HG03575 (cell line): Measurements from ENCODE around the gene NELFE.
"Not testable (repeated sequence)": the region's sequence is repeated elsewhere in the genome, so short reads cannot be mapped to it uniquely, and the experiment has no call there.

Source experiments
- ATAC-seq: cut with Tn5 transposase; IDR thresholded peaks from one replicate; pipeline ENCODE4 v1.9.1; 2021; ENCODE audit not compliant: unreplicated experiment, insufficient number of reproducible peaks, low FRiP score; ENCODE audit errors: extremely low read depth

Gene NELFE

DNA sequence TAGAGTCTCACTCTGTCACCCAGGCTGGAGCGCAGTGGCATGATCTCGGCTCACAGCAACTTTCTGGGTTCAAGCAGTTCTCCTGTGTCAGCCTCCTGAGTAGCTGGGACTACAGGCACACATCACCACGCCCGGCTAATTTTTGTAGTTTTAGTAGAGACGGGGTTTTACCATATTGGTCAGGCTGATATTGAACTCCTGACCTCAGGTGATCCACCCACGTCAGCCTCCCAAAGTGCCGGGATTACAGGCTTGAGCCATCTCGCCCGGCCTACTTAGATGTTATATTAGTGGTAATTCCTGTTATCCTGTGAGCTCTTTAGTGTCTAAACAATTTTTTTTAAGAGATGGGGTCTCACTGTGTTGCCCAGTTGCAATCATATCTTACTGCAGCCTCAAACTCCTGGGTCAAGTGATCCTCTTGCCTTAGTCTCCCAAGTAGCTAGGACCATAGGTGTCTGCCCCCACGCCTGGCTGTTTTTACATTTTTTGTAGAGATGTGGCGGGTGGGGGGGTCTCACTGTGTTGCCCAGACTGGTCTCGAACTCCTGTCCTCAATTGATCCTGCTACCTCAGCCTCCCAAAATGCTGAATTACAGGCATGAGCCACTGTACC lies 19.2 kb upstream of the NELFE start:
- ATAC-seq: no peak

DNA sequence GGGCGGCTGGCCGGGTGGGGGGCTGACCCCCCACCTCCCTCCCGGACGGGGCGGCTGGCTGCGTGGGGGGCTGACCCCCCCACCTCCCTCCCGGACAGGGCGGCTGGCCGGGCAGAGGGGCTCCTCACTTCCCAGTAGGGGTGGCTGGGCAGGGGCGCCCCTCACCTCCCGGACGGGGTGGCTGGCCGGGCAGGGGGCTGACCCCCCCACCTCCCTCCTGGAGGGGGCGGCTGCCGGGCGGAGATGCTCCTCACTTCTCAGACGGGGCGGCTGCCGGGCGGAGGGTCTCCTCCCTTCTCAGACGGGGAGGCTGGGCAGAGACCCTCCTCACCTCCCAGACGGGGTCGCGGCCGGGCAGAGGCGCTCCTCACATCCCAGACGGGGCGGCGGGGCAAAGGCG lies 17.3 kb upstream of the NELFE start:
- not testable (repeated sequence) for ATAC-seq

DNA sequence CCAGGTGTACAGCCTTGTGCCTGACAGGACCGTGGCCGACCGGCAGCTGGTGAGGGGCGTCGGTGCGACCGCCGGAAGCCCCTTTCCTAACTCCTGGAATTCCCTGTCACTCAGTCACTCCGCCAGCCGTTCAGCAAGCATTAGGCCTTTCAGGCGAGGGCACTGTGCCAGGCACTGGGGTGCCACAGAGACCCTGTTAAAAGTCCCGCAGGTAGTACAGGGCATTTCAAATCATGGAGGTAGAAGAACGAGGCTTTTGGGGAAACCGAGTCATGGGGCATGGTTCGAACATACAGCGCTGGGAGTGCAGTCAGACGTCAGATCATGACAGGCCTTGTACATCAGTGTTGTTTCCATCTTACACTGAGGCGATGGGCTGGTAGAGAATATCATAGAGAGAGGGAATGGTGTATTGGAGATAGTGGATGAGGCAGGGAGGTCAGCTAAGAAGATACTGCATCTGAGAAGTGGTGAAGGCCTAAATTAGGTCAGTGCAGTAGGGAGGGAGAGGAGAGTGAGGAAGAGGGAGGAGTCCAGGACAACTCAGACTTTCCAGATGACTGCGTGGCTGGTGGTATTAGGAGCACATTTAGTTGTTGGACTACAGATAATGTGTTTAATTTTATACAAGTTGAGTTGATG lies 14.1 kb upstream of the NELFE start:
- ATAC-seq: no peak

DNA sequence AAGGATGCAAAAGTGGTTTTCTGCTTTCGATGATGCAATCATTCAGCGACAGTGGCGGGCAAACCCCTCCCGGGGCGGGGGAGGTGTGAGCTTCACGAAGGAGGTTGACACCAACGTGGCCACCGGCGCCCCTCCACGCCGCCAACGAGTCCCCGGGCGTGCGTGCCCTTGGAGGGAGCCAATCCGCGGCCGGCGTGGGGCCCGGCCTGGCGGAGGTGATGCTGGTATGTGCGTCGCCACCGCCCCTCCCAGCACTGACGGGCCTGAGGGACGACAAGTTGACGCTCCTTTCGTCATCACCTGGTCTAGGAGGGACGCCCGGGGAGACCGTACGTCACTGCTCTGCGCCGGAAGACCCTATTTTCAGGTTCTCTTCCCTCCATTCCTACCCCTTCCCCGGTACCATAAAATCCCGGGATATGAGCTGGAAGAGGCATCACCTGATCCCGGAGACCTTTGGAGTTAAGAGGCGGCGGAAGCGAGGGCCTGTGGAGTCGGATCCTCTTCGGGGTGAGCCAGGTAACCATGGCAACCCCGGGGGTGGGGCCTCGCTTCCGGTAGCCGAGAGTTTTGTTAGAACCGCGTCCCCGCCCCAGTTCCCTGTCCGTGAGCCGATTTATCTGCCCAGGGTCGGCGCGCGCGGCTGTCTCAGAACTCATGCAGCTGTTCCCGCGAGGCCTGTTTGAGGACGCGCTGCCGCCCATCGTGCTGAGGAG lies 13.4 kb upstream of the NELFE start, which contains the start of gene DXO:
TSS of gene DXO (minus strand) at position 146 of the 716 bp plus-strand sequence. CDS start 463 bp downstream, outside the sequence.
- ATAC-seq: peak; percentile 50

DNA sequence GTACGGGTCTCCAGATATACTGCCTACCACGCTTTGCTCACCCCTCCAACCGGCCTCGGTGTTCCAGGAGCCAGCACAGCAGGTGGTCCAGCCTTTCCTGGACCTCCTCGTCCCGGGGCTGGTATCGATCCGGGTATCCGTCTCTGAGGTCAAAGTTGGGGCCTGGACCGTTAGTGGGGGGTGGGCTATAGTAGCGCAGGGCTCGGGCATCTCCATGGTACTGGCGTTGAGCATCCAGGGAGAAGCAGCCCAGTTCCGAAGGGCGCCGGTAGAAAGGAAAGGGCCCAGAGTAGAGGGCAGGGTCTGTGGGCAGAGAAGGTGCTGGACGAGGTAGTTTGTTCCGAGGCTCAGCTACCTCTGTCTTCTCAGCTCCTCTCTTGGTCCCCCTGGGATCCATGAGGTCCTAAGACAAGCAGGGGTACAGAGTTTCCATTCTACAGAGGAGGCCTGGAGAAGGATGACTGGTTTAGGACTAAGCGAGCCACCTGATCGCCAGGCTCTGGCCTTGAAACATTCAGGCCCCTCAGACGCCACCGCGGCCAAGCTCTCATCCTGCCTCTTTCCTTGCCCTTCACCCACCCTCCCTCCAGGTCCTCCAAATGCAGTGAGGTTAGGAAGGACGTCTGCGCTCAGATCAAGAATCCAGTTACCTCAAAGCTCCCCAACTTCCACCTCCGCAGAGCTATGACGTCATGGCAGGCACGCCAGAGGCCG lies 12.7 kb upstream of the NELFE start:
- ATAC-seq: no peak

DNA sequence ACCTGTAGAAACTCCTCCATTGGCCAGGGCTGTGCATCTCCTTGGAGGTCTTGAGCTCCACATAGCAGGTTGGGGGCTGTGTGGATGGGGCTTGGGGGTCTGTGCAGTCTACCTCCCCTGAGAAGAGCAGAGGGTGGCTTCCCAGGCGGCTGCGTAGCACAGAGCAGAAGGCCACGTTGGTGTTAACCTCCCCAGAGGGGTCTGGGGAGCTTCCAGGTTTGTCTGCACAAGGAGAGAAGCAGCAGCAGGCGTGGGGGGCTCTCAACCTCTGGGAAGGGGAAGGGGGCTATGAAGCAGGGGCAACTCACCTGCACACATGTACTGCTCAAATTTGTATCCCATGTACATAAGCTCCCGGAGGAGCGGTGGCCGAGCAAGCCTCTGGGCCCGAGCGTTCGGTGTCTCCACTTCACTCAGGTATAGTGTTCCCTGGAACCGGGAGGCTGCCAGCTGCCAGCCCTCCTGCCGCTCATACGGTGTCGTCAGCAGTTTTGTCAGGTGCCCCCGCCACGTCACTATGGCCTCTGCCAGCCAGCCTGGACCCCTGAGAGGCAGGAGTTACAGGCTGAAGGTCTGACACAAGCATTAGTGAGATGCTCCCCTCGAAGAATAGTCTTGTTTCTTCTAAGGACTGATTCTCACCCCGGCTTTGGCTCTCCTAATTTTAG lies 12.0 kb upstream of the NELFE start:
- ATAC-seq: no peak

DNA sequence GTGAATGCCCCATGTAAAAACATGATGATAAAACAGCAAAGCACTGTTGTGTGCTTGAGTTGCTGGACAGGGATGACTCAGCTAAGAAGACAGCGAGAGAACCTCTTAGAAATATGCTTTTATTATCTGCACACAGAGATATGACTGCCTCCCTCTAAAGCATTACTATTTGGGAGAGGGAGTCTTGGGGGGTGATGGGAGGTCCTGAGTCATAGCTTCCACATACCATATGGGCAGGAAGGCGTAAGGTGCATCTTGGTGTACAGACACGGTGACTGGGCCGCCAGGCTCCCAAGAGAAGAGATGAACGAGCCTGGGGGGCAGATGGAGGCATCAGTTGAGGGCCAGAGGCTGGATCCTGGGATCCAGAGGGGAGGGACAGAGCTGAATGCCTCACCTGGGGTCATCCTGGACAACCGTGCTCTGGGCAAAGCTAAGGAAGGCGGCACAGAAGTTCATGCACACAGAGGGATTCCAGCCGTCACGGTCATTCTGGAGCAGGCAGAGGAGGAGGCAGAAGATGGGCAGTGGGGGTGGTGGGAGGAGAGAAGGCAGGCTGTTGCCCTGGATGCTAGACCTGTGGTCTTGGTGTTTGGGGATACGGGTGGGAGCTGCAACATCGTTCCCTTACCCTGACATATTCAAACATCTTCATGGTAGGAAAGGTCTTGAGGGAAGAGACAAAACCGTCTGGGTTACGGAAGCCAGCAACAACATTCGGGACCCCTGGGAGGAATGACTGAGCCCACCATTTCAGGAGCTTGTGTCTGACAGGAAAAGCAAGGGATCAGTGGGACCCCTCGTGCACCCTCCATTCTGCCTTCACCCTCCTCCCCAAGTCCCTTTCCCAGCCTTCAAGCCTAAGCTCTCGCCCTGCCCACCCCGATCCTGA lies 11.2 kb upstream of the NELFE start:
- ATAC-seq: no peak

DNA sequence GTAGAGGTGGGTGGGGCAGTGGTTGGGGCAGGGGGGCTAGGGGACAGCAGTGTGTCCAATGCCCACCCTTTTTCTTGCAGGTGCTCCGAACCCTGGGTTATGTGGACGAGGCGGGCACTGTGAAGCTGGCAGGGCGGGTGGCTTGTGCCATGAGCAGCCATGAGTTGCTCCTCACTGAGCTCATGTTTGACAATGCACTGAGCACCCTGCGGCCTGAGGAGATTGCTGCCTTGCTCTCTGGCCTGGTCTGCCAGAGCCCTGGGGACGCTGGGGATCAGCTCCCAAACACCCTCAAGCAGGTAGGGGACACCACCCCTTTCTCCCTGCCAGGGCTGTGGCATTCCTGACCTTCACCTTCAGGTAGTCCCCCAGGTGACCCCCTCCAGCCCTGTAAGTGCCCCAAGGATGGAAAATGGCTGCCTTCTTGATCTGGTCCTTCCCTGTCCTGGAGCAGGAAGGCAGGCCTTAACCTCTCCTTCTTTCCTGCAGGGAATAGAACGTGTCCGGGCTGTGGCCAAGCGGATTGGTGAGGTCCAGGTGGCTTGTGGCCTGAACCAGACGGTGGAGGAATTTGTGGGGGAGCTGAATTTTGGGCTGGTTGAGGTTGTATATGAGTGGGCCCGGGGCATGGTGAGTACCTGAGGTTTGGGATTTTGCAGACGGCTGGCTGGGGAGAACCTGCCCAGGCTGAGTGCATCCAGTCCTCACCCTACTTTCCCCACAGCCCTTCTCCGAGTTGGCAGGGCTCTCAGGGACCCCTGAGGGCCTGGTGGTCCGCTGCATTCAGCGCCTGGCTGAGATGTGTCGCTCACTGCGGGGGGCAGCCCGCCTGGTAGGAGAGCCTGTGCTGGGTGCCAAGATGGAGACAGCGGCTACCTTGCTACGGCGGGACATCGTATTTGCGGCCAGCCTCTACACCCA lies 10.3 kb upstream of the NELFE start:
- no peak for ATAC-seq

DNA sequence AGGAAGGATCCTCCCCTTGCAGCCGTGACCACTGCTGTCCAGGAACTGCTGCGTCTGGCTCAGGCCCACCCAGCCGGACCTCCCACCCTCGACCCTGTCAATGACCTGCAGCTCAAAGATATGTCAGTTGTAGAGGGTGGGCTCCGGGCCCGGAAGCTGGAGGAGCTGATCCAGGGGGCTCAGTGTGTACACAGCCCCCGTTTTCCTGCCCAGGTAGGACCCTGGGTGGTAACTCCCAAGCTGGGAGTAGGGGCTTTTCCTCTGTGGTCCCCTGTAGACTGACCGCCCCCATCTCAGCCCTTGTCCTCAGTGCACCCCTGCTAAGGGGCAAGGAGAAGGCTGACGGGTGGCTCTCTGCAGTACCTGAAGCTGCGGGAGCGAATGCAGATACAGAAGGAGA lies 9.6 kb upstream of the NELFE start:
- no peak for ATAC-seq

DNA sequence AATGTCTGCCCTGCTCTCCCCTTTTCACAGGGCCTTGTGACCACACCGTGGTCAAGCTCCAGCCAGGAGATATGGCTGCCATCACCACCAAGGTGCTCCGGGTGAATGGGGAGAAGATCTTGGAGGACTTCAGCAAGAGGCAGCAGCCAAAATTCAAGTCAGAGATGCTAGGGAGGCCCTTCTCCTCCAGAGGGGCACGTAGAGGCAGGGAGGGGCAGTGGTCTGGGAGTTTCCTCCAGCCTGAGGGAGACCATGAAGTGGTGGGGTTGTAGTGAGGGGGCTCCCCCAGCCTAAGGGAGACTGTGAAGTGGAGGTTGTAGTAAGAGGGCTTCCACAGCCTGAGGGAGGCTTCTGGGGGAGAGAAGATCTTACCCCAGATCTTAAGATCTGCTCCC lies 9.2 kb upstream of the NELFE start:
- ATAC-seq: no peak

DNA sequence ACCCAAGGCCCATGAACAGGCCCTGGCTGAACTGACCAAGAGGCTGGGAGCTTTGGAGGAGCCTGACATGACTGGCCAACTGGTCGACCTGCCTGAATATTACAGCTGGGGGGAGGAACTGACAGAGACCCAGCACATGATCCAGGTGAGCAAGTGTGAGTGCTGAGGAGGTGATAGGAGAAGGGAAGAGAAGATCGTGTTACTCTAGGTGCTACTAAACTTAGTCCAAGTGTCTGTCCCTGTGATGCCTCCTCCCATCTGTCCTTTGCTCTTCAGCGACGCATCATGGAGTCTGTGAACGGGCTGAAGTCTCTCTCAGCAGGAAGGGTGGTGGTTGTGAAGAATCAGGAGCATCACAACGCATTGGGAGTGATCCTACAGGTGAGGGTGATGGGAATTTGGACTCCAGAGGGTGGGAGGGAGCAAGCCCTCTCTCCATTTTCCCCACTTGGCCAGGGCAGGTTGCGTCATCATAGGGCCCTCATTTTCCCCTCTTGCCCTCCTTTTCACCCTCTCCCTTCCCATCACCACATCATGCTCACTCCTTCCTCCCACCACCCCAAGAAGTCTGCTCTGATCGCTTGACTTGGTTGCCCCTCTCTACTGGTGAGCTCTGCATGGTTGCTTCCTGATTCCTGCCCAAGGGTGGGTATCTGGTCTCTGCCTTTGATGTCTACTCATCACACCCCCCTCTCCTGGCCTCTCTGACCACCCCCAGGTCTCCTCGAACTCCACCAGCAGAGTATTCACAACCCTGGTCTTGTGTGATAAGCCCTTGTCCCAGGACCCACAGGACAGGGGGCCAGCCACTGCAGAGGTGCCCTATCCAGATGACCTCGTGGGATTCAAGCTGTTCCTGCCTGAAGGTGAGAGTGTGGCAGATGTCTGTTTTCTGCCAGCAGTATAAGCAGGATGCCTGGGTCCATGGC lies 8.5 kb upstream of the NELFE start:
- ATAC-seq: no peak

DNA sequence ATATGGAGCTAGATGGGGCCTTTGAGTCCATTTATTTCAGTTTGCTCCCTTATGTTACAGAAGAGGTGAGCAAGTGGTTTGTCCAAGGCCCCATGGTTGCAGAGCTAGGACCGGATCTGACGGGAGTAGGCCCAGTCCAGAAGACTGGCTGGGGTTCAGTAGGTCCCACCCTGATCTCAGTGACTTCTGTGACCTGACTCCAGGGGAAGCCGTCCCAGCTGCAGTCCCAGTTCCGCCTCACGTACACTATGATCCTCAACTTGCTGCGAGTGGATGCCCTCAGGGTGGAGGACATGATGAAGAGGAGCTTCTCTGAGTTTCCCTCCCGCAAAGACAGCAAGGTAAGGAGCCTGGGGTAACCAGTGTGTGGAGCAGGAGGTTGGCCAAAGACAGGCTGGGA lies 7.7 kb upstream of the NELFE start:
- no peak for ATAC-seq

DNA sequence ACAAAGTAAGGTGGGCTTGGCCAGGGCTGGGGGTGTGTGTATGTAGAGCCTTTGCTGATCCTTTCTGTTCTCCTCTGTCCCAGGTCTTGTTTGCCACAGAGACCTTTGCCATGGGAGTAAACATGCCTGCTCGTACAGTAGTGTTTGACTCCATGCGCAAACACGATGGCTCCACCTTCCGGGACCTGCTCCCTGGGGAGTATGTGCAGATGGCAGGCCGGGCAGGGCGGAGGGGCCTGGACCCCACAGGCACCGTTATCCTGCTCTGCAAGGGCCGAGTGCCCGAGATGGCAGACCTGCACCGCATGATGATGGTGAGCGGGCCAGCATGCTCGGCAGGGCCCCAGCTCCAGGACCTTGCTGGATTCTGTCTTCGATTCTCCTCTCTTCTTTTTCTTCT lies 6.9 kb upstream of the NELFE start:
- ATAC-seq: no peak

DNA sequence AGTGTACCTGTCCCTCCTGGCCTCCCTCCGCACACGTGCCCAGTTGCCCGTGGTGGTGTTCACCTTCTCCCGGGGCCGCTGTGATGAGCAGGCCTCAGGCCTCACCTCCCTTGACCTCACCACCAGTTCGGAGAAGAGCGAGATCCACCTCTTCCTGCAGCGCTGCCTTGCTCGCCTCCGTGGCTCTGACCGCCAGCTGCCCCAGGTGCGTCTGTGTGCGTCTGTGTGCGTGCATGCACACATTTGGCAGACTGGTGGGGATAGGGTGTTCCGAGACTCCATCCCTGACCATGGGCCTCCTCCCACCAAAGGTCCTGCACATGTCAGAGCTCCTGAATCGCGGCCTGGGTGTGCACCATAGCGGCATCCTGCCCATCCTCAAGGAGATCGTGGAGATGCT lies 5.2 kb upstream of the NELFE start:
- ATAC-seq: no peak

DNA sequence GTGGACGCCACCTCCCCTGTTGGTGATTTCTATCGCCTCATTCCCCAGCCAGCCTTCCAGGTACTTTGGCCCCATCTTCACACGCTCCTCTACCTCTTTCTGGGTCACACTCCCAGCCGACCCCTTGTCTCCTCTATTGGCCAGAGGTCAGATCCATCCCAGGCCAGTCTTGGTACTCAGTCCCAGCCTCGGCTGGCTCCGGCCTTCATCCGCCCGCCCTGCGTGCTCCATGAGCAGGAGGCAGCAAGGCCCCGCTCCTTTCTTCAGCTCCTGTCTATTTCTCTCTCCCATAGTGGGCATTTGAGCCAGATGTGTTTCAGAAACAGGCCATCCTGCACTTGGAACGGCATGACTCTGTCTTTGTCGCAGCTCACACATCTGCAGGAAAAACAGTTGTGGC lies 2.8 kb upstream of the NELFE start:
- no peak for ATAC-seq

DNA sequence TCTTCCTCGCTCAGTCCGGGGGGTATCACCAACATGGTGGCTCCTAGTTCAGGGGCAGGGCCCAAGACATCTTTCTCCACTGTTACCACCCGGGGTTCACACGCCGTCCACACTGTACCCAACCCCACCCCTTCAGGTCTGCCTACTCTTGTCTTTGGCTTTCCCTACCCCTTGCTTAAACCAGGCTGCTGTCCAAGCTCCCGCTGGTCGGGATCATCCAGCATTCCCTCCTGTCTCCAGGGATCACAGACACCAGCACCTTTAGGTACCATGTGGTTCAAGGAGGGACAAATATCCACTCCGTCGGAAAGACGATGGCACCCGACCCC lies 395 bp downstream of the NELFE start:
- no peak for ATAC-seq

DNA sequence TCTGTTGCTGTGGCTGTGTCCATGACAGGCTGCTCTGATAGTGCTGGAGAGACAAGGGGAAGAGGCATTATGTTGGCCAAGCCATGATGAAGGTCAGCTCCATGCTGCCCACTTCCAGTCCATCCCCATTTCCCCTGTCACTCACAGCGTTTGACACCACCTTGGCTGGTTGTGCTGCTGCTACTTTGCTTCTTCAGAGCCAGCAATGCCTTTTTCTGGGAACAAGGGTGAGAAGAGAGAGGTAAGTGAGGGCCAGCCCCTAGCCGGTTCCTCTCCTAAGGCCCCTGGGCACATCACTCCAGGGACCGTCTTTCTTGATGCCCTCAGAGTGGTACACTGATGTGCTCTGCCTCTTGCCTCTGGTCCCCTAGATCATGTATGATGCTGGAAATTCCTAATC lies 2.0 kb downstream of the NELFE start:
- ATAC-seq: no peak
